C4-2B (cell line): ENCODE data around the gene BDH1.

Experiments used
- H3K27ac ChIP-seq: fragments of 450-650 bp; 2 replicates; pipeline ENCODE4 v1.5.1; 2017
- CTCF ChIP-seq: fragments of 450-650 bp; conservative IDR thresholded peaks from 2 replicates; pipeline ENCODE4 v1.5.1; 2017; ENCODE audit warnings: mild to moderate bottlenecking
- ZFX ChIP-seq: fragments of 450-650 bp; IDR thresholded peaks from 2 replicates; pipeline ENCODE4 v1.6.1; 2017

Gene BDH1

GRCh38 chr3:197490098-197491058 lies 65.4 kb downstream of the BDH1 start:
- TF ChIP-seq CTCF, result no peak
- no peak for TF ChIP-seq ZFX
- no peak overlapping the region for H3K27ac ChIP-seq

DNA sequence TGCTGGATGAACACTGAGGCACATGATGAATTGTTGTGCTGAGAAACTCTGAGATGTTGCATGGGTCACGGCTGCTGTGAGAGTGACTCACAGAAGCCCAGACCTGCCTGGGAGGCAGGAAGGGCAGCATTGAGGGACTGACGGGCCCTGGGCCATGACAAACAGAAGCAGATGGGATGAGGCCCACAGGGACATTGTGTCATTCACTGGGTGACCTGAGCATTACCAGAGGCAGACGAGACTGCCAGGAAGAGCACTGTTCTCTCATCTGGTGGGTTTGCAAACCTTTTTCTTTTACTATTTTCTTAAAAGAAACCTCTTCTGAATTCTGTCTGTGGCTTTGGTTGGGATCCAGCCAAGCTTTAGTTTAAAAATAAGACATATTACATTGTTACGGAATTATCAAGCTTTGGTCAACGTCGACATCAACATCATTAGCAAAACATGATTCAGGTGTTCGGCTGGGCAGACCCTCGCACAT lies 67.8 kb downstream of the BDH1 start:
- H3K27ac ChIP-seq, result no peak overlapping the region
- TF ChIP-seq CTCF (no peak), ZFX (no peak)

- TF ChIP-seq CTCF, result no peak
- no peak for TF ChIP-seq ZFX
- H3K27ac ChIP-seq, result no peak overlapping the region
Measured at GRCh38 chr3:197486861-197487260, 68.9 kb downstream of the BDH1 start.

DNA sequence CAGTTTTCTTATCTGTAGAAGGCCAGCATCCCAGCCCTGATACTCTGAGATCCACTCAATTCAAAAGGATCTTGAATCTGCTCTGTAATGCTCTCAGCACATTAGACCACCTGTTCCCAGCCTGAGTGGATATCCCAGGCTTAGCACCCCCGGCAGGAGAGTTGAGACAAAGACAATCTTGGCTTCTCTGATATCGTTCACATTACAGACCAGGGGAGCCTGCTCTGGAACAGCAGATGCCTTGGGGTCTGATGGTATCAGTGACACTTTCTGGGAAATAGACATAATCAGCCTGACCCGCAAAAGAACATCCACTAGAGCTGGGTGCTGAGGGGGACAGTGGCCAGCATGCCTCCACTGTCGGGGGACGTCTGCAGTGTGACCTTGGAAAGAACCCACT lies 70.6 kb downstream of the BDH1 start:
- TF ChIP-seq ZFX (no peak), CTCF (no peak)

DNA sequence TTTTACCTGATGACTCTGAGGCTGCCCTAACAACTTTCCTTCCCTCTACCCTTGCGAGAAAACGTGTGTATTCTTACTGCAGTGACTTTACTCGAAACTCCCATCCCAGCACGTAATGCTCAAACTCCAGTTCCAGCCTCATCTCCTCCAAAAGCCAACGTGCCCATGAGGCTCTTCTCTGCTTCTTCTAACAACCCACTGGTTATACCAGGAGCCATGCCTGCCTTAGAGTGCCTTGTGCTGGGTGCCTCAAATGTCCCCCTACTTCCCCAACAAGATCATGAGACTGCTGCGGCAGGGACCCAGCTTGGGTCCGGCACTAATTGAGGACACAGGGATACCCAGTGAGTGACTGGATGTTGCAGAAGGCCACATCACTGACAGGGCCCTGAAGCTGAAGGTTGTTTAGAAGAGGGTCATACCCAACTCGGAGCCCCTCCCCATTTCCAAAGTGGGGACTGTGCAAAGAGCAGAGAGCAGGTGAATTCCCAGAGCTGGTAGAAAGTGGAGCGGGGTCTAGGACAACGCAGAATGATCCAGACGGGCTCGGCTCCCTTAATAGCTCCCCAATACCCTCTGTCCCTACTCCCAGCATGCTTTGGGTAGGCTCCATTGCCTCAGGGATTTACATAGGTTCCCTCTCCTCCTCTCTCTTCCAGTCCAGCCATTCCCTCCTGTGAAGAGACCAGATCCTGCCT lies 71.4 kb downstream of the BDH1 start:
- no peak overlapping the region for H3K27ac ChIP-seq
- no peak for TF ChIP-seq ZFX
- no peak for TF ChIP-seq CTCF

More for the DNA sequence above, 70.6 kb downstream of the BDH1 start:
- H3K27ac ChIP-seq, result no peak overlapping the region

DNA sequence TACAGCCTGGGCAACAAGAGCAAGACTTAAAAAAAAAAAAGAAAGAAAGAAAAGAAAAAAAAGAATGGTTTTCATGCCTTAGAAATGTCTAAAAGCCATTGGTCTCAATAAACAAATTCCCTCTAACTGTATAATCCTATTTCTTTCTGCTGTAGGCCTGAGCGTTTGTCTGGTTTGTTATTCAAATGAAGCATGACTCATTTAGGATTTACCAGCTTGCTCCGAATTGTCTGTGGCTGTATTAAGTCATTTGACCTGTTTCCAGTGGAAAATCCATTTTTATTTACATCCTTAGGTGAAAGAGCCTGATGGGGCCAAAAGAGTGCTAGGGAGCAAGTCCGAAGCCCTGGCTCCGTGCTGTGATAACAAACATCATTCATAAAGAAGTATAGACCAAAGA lies 73.8 kb downstream of the BDH1 start:
- no peak for TF ChIP-seq CTCF
- no peak for TF ChIP-seq ZFX
- H3K27ac ChIP-seq, result no peak overlapping the region

DNA sequence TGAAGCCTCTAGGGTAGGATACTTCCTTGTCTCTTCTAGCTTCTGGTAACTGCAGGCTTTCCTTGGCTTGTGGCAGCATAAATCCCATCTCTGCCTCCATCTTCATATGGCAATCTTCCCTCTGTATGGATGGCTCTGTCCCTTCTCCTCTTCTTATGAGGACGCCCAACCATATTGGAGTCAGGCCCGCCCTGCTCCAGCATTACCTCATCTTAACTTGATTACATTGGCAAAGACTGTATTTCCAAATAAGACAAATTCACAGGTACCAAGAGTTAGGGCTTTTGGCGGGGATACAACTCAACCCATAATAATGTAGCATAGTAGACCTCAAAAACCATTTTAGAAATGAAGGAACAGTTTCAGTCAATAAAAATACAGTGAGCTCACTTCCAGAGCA lies 75.4 kb downstream of the BDH1 start:
- TF ChIP-seq ZFX (no peak), CTCF (no peak)
- no peak overlapping the region for H3K27ac ChIP-seq
